ENCODE data around the gene ARHGEF28. TPM values are rescaled to one million over a fixed set of nuclear protein-coding genes. Genes with fewer than 3 reads are reported as not detected.
A peak's percentile ranks its signal among the peaks of the same experiment; 100 is the strongest.

The ARHGEF28 gene
- total and polyA plus RNA-seq, 2 donors: 7.3 to 7.4 TPM

GRCh38 chr5:73644385-73644963 lies 18.5 kb downstream of the ARHGEF28 start:
- no peak for DNase-seq (ENCODE audit: low read depth in 6 of 9, low spot score in 9 of 9)
- WGBS: 91% methylated on average over 3 of the region's 3 CpGs
- H3K9me3 ChIP-seq (ENCODE audit: control insufficient read depth in 2 of 2, insufficient read depth in 1 of 2, low read length in 1 of 2): no peaks in the 10 kb centered on the region
- H3K36me3 ChIP-seq (ENCODE audit: control insufficient read depth in 2 of 2, insufficient read depth in 2 of 2, low read length in 1 of 2): no peaks in the 10 kb centered on the region
- H3K4me1 ChIP-seq (ENCODE audit: control insufficient read depth in 2 of 2, insufficient read depth in 2 of 2, low read length in 2 of 2): no peaks in the 10 kb centered on the region
- H3K27me3 ChIP-seq (ENCODE audit: control insufficient read depth in 2 of 2, insufficient read depth in 1 of 2, low read length in 1 of 2): peaks cover 0 to 2% of the 10 kb centered on the region in 2 donors
- no peak overlapping the region for H3K27ac ChIP-seq (ENCODE audit: low read depth in 1 of 2, low read length in 1 of 2)
- no peak overlapping the region for H3K4me3 ChIP-seq (ENCODE audit: low read length in 2 of 2)

- Histone ChIP-seq H3K4me1 (ENCODE audit: control insufficient read depth in 2 of 2, insufficient read depth in 2 of 2, low read length in 2 of 2) (no peaks in the 10 kb centered on the region), H3K9me3 (ENCODE audit: control insufficient read depth in 2 of 2, insufficient read depth in 1 of 2, low read length in 1 of 2) (no peaks in the 10 kb centered on the region), H3K27me3 (ENCODE audit: control insufficient read depth in 2 of 2, insufficient read depth in 1 of 2, low read length in 1 of 2) (no peaks in the 10 kb centered on the region), H3K4me3 (ENCODE audit: low read length in 2 of 2) (no peak overlapping the region), H3K36me3 (ENCODE audit: control insufficient read depth in 2 of 2, insufficient read depth in 2 of 2, low read length in 1 of 2) (no peaks in the 10 kb centered on the region), H3K27ac (ENCODE audit: low read depth in 1 of 2, low read length in 1 of 2) (no peak overlapping the region)
- DNase-seq (ENCODE audit: low read depth in 6 of 9, low spot score in 9 of 9): no peak
These were observed 21.7 kb downstream of the ARHGEF28 start for GRCh38 chr5:73647721-73648120.

- no peaks in the 10 kb centered on the region for H3K27me3 ChIP-seq (ENCODE audit: control insufficient read depth in 2 of 2, insufficient read depth in 1 of 2, low read length in 1 of 2)
- H3K9me3 ChIP-seq (ENCODE audit: control insufficient read depth in 2 of 2, insufficient read depth in 1 of 2, low read length in 1 of 2): no peaks in the 10 kb centered on the region
- no peak overlapping the region for H3K4me3 ChIP-seq (ENCODE audit: low read length in 2 of 2)
- no peak for DNase-seq (ENCODE audit: low read depth in 6 of 9, low spot score in 9 of 9)
- 96% methylated on average over 1 of the region's 1 CpG for WGBS
- H3K36me3 ChIP-seq (ENCODE audit: control insufficient read depth in 2 of 2, insufficient read depth in 2 of 2, low read length in 1 of 2): no peaks in the 10 kb centered on the region
- no peaks in the 10 kb centered on the region for H3K4me1 ChIP-seq (ENCODE audit: control insufficient read depth in 2 of 2, insufficient read depth in 2 of 2, low read length in 2 of 2)
- no peak overlapping the region for H3K27ac ChIP-seq (ENCODE audit: low read depth in 1 of 2, low read length in 1 of 2)
These were observed 22.5 kb downstream of the ARHGEF28 start for GRCh38 chr5:73648515-73648914.

- Histone ChIP-seq H3K4me3 (ENCODE audit: low read length in 2 of 2) (no peak overlapping the region), H3K27me3 (ENCODE audit: control insufficient read depth in 2 of 2, insufficient read depth in 1 of 2, low read length in 1 of 2) (no peaks in the 10 kb centered on the region), H3K27ac (ENCODE audit: low read depth in 1 of 2, low read length in 1 of 2) (no peak overlapping the region), H3K36me3 (ENCODE audit: control insufficient read depth in 2 of 2, insufficient read depth in 2 of 2, low read length in 1 of 2) (no peaks in the 10 kb centered on the region), H3K9me3 (ENCODE audit: control insufficient read depth in 2 of 2, insufficient read depth in 1 of 2, low read length in 1 of 2) (no peaks in the 10 kb centered on the region), H3K4me1 (ENCODE audit: control insufficient read depth in 2 of 2, insufficient read depth in 2 of 2, low read length in 2 of 2) (no peaks in the 10 kb centered on the region)
- WGBS: 95% methylated on average over 3 of the region's 3 CpGs
- no peak for DNase-seq (ENCODE audit: low read depth in 6 of 9, low spot score in 9 of 9)
These were observed 23.9 kb downstream of the ARHGEF28 start for GRCh38 chr5:73649926-73650325.

GRCh38 chr5:73652391-73652790 lies 26.4 kb downstream of the ARHGEF28 start:
- H3K27me3 ChIP-seq (ENCODE audit: control insufficient read depth in 2 of 2, insufficient read depth in 1 of 2, low read length in 1 of 2): no peaks in the 10 kb centered on the region
- no peak overlapping the region for H3K27ac ChIP-seq (ENCODE audit: low read depth in 1 of 2, low read length in 1 of 2)
- no peaks in the 10 kb centered on the region for H3K9me3 ChIP-seq (ENCODE audit: control insufficient read depth in 2 of 2, insufficient read depth in 1 of 2, low read length in 1 of 2)
- no peak for DNase-seq (ENCODE audit: low read depth in 6 of 9, low spot score in 9 of 9)
- no peaks in the 10 kb centered on the region for H3K4me1 ChIP-seq (ENCODE audit: control insufficient read depth in 2 of 2, insufficient read depth in 2 of 2, low read length in 2 of 2)
- no peak overlapping the region for H3K4me3 ChIP-seq (ENCODE audit: low read length in 2 of 2)
- WGBS: 90% methylated on average over 2 of the region's 2 CpGs
- H3K36me3 ChIP-seq (ENCODE audit: control insufficient read depth in 2 of 2, insufficient read depth in 2 of 2, low read length in 1 of 2): no peaks in the 10 kb centered on the region

GRCh38 chr5:73654171-73654811 lies 28.3 kb downstream of the ARHGEF28 start:
- WGBS: 45% methylated on average over 3 of the region's 3 CpGs
- Histone ChIP-seq H3K4me3 (ENCODE audit: low read length in 2 of 2) (no peak overlapping the region), H3K9me3 (ENCODE audit: control insufficient read depth in 2 of 2, insufficient read depth in 1 of 2, low read length in 1 of 2) (no peaks in the 10 kb centered on the region), H3K36me3 (ENCODE audit: control insufficient read depth in 2 of 2, insufficient read depth in 2 of 2, low read length in 1 of 2) (no peaks in the 10 kb centered on the region), H3K27me3 (ENCODE audit: control insufficient read depth in 2 of 2, insufficient read depth in 1 of 2, low read length in 1 of 2) (no peaks in the 10 kb centered on the region), H3K27ac (ENCODE audit: low read depth in 1 of 2, low read length in 1 of 2) (peak overlapping the region; percentile 46 to 83), H3K4me1 (ENCODE audit: control insufficient read depth in 2 of 2, insufficient read depth in 2 of 2, low read length in 2 of 2) (no peaks in the 10 kb centered on the region)
- no peak for DNase-seq (ENCODE audit: low read depth in 6 of 9, low spot score in 9 of 9)

- 93% methylated on average over 2 of the region's 2 CpGs for WGBS
- peak in 1 of 9 donors; percentile 5 for DNase-seq (ENCODE audit: low read depth in 6 of 9, low spot score in 9 of 9)
- H3K4me3 ChIP-seq (ENCODE audit: low read length in 2 of 2): no peak overlapping the region
- no peaks in the 10 kb centered on the region for H3K27me3 ChIP-seq (ENCODE audit: control insufficient read depth in 2 of 2, insufficient read depth in 1 of 2, low read length in 1 of 2)
- no peaks in the 10 kb centered on the region for H3K4me1 ChIP-seq (ENCODE audit: control insufficient read depth in 2 of 2, insufficient read depth in 2 of 2, low read length in 2 of 2)
- peak overlapping the region in 1 of 2 donors; percentile 83 for H3K27ac ChIP-seq (ENCODE audit: low read depth in 1 of 2, low read length in 1 of 2)
- no peaks in the 10 kb centered on the region for H3K9me3 ChIP-seq (ENCODE audit: control insufficient read depth in 2 of 2, insufficient read depth in 1 of 2, low read length in 1 of 2)
- H3K36me3 ChIP-seq (ENCODE audit: control insufficient read depth in 2 of 2, insufficient read depth in 2 of 2, low read length in 1 of 2): no peaks in the 10 kb centered on the region
These were observed 28.9 kb downstream of the ARHGEF28 start for GRCh38 chr5:73654819-73655318.

- DNase-seq (ENCODE audit: low read depth in 6 of 9, low spot score in 9 of 9): no peak
- H3K4me3 ChIP-seq (ENCODE audit: low read length in 2 of 2): no peak overlapping the region
- WGBS: 93% methylated on average over 6 of the region's 6 CpGs
- no peaks in the 10 kb centered on the region for H3K27me3 ChIP-seq (ENCODE audit: control insufficient read depth in 2 of 2, insufficient read depth in 1 of 2, low read length in 1 of 2)
- no peaks in the 10 kb centered on the region for H3K36me3 ChIP-seq (ENCODE audit: control insufficient read depth in 2 of 2, insufficient read depth in 2 of 2, low read length in 1 of 2)
- no peaks in the 10 kb centered on the region for H3K4me1 ChIP-seq (ENCODE audit: control insufficient read depth in 2 of 2, insufficient read depth in 2 of 2, low read length in 2 of 2)
- no peaks in the 10 kb centered on the region for H3K9me3 ChIP-seq (ENCODE audit: control insufficient read depth in 2 of 2, insufficient read depth in 1 of 2, low read length in 1 of 2)
- H3K27ac ChIP-seq (ENCODE audit: low read depth in 1 of 2, low read length in 1 of 2): no peak overlapping the region
These were observed 29.6 kb downstream of the ARHGEF28 start for GRCh38 chr5:73655521-73656160.

- Histone ChIP-seq H3K36me3 (ENCODE audit: control insufficient read depth in 2 of 2, insufficient read depth in 2 of 2, low read length in 1 of 2) (no peaks in the 10 kb centered on the region), H3K4me3 (ENCODE audit: low read length in 2 of 2) (no peak overlapping the region), H3K27me3 (ENCODE audit: control insufficient read depth in 2 of 2, insufficient read depth in 1 of 2, low read length in 1 of 2) (no peaks in the 10 kb centered on the region), H3K27ac (ENCODE audit: low read depth in 1 of 2, low read length in 1 of 2) (no peak overlapping the region), H3K4me1 (ENCODE audit: control insufficient read depth in 2 of 2, insufficient read depth in 2 of 2, low read length in 2 of 2) (peaks cover 0 to under 1% of the 10 kb centered on the region in 2 donors), H3K9me3 (ENCODE audit: control insufficient read depth in 2 of 2, insufficient read depth in 1 of 2, low read length in 1 of 2) (no peaks in the 10 kb centered on the region)
- peak in 1 of 9 donors; percentile 7 for DNase-seq (ENCODE audit: low read depth in 6 of 9, low spot score in 9 of 9)
- WGBS: 95% methylated on average over 3 of the region's 3 CpGs
These were observed 35.8 kb downstream of the ARHGEF28 start for GRCh38 chr5:73661753-73662152.
